ENCODE measurements around the gene FECH. TPM values are rescaled to one million over a fixed set of nuclear protein-coding genes. Genes with fewer than 3 reads are reported as not detected.

Gene FECH
- total and polyA plus RNA-seq, 3 donors from 2014 or later: 19.6 to 37.0 (median 27.4) TPM

- Histone ChIP-seq H3K27me3 (no peaks in the 10 kb centered on the region), H3K9me3 (no peaks in the 10 kb centered on the region), H3K36me3 (ENCODE audit: low read depth, missing control alignments) (no peaks in the 10 kb centered on the region), H3K27ac (no peak overlapping the region), H3K4me3 (no peak overlapping the region), H3K4me1 (no peaks in the 10 kb centered on the region)
- intact Hi-C loops (cut with DNase I; ENCODE audit: low total_unique reads): no loop called here
- TF ChIP-seq POLR2A (IDR thresholded peaks at IDR 0.05): no peak
- no peak for TF ChIP-seq CTCF (IDR thresholded peaks at IDR 0.05)
- 69 to 78% methylated on average over 8 of the region's 8 CpGs for WGBS, 2 donors
- DNase-seq: no peak
Observed at GRCh38 chr18:57543560-57543959, 42.9 kb downstream of the FECH start.

- 42 to 66% methylated on average over 17 of the region's 17 CpGs for WGBS, 2 donors
- Histone ChIP-seq H3K27me3 (no peaks in the 10 kb centered on the region), H3K36me3 (ENCODE audit: low read depth, missing control alignments) (no peaks in the 10 kb centered on the region), H3K27ac (no peak overlapping the region), H3K4me1 (no peaks in the 10 kb centered on the region), H3K4me3 (no peak overlapping the region), H3K9me3 (no peaks in the 10 kb centered on the region)
- TF ChIP-seq POLR2A (IDR thresholded peaks at IDR 0.05) (no peak), CTCF (IDR thresholded peaks at IDR 0.05) (no peak)
- intact Hi-C loops (cut with DNase I; ENCODE audit: low total_unique reads): no loop called here
- no peak for DNase-seq
Observed at GRCh38 chr18:57542812-57543427, 43.6 kb downstream of the FECH start.

- Histone ChIP-seq H3K27ac (no peak overlapping the region), H3K36me3 (ENCODE audit: low read depth, missing control alignments) (no peaks in the 10 kb centered on the region), H3K9me3 (no peaks in the 10 kb centered on the region), H3K4me3 (no peak overlapping the region), H3K4me1 (no peaks in the 10 kb centered on the region), H3K27me3 (no peaks in the 10 kb centered on the region)
- WGBS, 2 donors: 25 to 28% methylated on average over 4 of the region's 4 CpGs
- TF ChIP-seq POLR2A (IDR thresholded peaks at IDR 0.05): no peak
- TF ChIP-seq CTCF (IDR thresholded peaks at IDR 0.05): no peak
- intact Hi-C loops (cut with DNase I; ENCODE audit: low total_unique reads): no loop called here
- no peak for DNase-seq
Observed at GRCh38 chr18:57542126-57542525, 44.4 kb downstream of the FECH start.

GRCh38 chr18:57539702-57540101 is 46.8 kb downstream of the FECH start:
- Histone ChIP-seq H3K4me3 (no peak overlapping the region), H3K9me3 (no peaks in the 10 kb centered on the region), H3K36me3 (ENCODE audit: low read depth, missing control alignments) (no peaks in the 10 kb centered on the region), H3K27ac (no peak overlapping the region), H3K27me3 (no peaks in the 10 kb centered on the region), H3K4me1 (no peaks in the 10 kb centered on the region)
- TF ChIP-seq POLR2A (IDR thresholded peaks at IDR 0.05): no peak
- no peak for TF ChIP-seq CTCF (IDR thresholded peaks at IDR 0.05)
- intact Hi-C loops (cut with DNase I; ENCODE audit: low total_unique reads): no loop called here
- 90 to 98% methylated on average over 4 of the region's 4 CpGs for WGBS, 2 donors
- DNase-seq: no peak

- no peaks in the 10 kb centered on the region for H3K9me3 ChIP-seq
- H3K4me1 ChIP-seq: no peaks in the 10 kb centered on the region
- H3K36me3 ChIP-seq (ENCODE audit: low read depth, missing control alignments): no peaks in the 10 kb centered on the region
- H3K27ac ChIP-seq: no peak overlapping the region
- no peak overlapping the region for H3K4me3 ChIP-seq
- intact Hi-C loops (cut with DNase I; ENCODE audit: low total_unique reads): no loop called here
- 95% methylated on average over 3 of the region's 3 CpGs for WGBS, 2 donors
- TF ChIP-seq POLR2A (IDR thresholded peaks at IDR 0.05): no peak
- TF ChIP-seq CTCF (IDR thresholded peaks at IDR 0.05): no peak
- no peak for DNase-seq
- H3K27me3 ChIP-seq: no peaks in the 10 kb centered on the region
Observed at GRCh38 chr18:57538614-57539013, 47.9 kb downstream of the FECH start.

Data from testis (tissue), 3 donors.